NB4 (cell line): ENCODE measurements around the gene OAS1.

Experiments used
- DNase-seq: peaks from one replicate; pipeline ENCODE4 v3.0.0; 2010; ENCODE audit warnings: low read depth
- H3K4me3 ChIP-seq: one replicate; pipeline ENCODE4 v1.5.1; 2011; ENCODE audit warnings: mild to moderate bottlenecking, low read depth, low read length, moderate library complexity
- MYC ChIP-seq: IDR thresholded peaks from 2 replicates; pipeline ENCODE4 v1.6.1; 2011; ENCODE audit warnings: low read depth, low read length
- POLR2A ChIP-seq: IDR thresholded peaks from 2 replicates; pipeline ENCODE4 v1.6.1; 2011; ENCODE audit warnings: mild to moderate bottlenecking; ENCODE audit not compliant: insufficient read length; ENCODE audit errors: extremely low read depth
- TF ChIP-seq, protein P1 (sequence below): IDR thresholded peaks from 2 replicates; pipeline ENCODE4 v1.6.1; 2011; ENCODE audit warnings: low read depth, low read length
- TF ChIP-seq, protein P2 (sequence below): IDR thresholded peaks from one replicate; pipeline ENCODE4 v1.5.1; 2012; ENCODE audit warnings: low read depth, low read length

The OAS1 gene

DNA sequence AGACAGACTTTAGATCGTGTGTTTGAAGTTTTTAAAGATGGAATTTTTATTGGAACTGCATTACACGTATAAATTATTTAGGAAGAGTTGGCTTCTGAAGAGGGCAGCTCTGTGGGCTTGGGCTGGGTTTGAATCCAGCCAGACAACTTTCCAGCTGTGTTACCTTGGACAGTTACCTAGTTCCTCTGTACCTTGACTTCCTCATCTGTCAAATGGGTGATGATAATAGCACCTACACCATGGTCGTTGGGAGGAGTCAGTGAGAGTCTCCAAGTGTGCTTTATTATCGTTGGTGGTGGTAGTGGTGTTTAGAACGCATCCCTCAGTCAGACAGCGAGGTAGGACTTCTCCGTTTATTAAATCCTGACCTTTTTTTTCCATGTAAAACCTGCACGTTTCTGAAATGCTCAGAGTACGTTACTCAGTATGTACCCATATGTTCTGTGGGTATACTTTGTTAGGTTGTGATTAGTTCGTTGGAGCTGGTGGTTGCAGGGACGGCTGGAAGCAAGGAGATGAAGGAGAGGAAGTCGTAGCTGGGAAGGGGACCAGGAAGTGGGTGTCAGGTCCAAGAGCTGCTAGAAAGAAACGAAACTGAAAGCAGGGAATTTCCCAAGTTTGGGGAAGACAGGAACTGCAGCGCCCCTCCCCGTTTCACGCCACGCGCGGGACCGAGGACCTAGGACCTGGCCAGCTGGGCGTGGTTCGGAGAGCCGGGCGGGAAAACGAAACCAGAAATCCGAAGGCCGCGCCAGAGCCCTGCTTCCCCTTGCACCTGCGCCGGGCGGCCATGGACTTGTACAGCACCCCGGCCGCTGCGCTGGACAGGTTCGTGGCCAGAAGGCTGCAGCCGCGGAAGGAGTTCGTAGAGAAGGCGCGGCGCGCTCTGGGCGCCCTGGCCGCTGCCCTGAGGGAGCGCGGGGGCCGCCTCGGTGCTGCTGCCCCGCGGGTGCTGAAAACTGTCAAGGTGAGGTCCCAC, 31.3 kb downstream of the OAS1 start, which contains the start of gene OAS3:
TSS of gene OAS3 (plus strand) at position 734 of the 979 bp plus-strand sequence. CDS start at position 791, 57 bp downstream.
- DNase-seq: peak; percentile 62
- peak; percentile 30; the same call in 1 of the 2 replicates for TF ChIP-seq MYC
- TF ChIP-seq, protein P1, sequence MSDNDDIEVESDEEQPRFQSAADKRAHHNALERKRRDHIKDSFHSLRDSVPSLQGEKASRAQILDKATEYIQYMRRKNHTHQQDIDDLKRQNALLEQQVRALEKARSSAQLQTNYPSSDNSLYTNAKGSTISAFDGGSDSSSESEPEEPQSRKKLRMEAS: 0 out of 2 replicates have a peak, but pooled peaks have one; percentile 13
- no peak for TF ChIP-seq POLR2A
- H3K4me3 ChIP-seq: peak within 1 kb of the TSS; percentile 58

DNA sequence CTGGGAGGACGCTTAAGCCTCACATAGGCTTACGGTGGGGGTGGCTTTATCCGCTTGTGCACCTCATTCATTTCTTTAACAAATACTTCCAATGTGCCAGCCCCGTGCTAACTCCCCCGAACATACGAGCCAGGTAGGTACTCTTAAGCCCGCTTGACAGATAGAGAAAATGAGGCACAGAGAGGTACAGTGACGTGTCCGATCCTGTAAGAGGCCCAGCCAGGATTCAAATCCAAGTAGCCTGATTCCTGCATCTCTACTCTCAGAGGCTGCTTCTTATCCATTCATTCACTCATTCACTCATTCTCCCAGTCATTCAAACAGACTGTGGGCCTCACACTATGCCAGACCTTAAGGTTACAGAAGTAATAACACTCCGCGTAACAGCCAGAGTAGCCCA, 32.0 kb downstream of the OAS1 start:
- H3K4me3 ChIP-seq: peak overlapping the region; percentile 58
- no peak for TF ChIP-seq POLR2A
- no peak for DNase-seq

DNA sequence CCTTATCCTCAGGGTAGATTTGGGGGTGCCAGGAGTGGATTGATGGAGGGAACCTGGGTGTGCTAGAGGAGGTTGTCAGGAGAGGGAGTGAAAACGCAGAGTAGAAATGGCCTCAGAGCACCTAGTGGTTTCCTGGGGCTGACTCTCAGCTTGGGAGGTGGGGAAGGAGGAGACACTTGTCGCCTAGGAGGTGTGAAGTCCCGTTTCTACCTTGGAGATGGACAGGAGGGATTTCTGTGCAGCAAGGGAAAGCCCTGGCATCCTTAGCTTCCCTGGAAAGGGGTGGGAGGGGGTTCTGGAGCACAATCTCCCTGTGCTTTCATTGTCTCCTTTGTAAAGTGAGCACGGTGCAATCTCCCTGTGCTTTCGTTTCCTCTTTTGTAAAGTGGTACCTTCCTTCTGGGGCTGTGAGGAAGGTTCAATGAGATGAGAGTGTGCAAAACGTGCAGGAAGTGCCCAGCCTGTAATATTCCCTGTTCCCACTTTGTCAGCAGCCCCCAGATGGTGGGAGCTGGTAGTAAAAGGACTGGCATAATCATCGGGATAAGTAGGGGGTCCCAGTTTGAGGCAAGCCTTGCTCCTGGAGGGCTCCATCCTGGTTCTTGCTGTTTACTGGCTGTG, 33.1 kb downstream of the OAS1 start:
- no peak overlapping the region for H3K4me3 ChIP-seq
- TF ChIP-seq, protein P2, sequence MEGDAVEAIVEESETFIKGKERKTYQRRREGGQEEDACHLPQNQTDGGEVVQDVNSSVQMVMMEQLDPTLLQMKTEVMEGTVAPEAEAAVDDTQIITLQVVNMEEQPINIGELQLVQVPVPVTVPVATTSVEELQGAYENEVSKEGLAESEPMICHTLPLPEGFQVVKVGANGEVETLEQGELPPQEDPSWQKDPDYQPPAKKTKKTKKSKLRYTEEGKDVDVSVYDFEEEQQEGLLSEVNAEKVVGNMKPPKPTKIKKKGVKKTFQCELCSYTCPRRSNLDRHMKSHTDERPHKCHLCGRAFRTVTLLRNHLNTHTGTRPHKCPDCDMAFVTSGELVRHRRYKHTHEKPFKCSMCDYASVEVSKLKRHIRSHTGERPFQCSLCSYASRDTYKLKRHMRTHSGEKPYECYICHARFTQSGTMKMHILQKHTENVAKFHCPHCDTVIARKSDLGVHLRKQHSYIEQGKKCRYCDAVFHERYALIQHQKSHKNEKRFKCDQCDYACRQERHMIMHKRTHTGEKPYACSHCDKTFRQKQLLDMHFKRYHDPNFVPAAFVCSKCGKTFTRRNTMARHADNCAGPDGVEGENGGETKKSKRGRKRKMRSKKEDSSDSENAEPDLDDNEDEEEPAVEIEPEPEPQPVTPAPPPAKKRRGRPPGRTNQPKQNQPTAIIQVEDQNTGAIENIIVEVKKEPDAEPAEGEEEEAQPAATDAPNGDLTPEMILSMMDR: no peak
- TF ChIP-seq MYC (no peak), POLR2A (no peak)
- TF ChIP-seq, protein P1: no peak
- peak; percentile 52 for DNase-seq

DNA sequence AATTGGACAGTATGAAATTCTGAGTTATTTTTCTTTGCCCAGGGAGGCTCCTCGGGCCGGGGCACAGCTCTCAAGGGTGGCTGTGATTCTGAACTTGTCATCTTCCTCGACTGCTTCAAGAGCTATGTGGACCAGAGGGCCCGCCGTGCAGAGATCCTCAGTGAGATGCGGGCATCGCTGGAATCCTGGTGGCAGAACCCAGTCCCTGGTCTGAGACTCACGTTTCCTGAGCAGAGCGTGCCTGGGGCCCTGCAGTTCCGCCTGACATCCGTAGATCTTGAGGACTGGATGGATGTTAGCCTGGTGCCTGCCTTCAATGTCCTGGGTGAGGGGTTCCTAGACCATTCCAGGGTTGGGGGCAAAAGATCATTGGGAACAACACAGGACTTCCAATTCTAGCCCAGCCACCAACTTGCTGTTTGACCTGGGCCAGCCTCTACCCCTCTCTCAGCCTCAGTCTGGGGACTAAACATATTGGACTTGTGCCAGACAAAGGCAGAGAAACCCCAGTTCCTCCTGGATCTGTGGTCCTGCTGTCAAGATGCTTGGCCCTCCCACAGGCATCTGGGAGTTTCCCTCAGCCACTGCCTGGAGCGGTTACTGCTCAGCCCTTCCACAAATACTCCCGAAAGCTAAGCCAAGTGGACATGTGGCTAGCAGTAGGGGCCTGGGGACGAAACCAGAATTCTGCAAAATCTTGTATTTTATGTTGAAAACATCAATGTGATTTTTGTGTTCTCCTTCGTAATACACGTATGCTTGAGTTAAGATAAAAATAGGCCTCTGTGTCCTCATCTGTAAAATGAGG, 35.0 kb downstream of the OAS1 start:
- no peak overlapping the region for H3K4me3 ChIP-seq
- DNase-seq: no peak
- TF ChIP-seq POLR2A (no peak), MYC (no peak)
- TF ChIP-seq, protein P1: no peak
- TF ChIP-seq, protein P2: no peak

DNA sequence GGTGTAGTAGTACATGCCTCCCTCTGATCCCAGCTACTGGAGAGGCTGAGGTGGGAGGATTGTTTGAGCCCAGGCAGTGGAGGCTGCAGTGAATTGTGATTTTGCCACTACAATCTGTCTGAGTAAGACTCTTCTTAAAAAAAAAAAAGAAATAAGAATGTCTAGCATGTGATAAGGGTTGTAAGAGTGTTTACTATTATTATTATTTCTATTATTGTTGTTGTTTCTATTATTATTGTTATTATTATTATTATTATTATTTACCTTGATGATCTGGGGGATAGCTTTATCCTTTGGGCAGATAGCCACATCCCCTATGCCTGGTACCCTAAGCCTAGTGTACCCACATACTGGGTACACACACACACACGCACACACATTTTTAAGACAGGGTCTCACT, 35.8 kb downstream of the OAS1 start:
- H3K4me3 ChIP-seq: no peak overlapping the region
- DNase-seq: no peak
- TF ChIP-seq MYC: no peak

DNA sequence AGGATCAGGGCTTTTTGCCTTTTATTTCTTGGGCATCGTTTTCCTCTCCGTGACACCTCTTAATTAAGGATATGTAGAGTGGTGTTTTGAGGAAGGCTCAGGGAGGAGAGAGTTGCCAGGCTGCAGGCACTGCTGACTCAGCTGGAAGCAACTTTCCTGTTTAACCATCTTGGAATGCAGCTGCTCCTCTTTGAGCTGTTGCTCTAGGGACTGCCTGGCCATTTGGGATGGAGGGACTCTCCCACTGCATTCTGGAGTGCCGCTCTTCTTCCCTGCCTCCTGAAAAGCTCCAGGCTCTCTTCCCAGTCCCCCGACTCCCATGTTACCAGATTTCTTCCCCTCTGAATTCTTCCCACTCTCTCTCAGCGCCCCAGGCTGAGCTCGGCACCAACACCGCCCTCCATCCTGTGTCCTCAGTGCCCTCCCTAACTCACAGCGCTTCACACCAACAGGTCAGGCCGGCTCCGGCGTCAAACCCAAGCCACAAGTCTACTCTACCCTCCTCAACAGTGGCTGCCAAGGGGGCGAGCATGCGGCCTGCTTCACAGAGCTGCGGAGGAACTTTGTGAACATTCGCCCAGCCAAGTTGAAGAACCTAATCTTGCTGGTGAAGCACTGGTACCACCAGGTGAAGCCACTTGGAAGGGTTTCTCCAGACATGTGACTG, 37.4 kb downstream of the OAS1 start:
- no peak overlapping the region for H3K4me3 ChIP-seq
- no peak for DNase-seq
- TF ChIP-seq, protein P1: no peak
- TF ChIP-seq, protein P2: no peak
- no peak for TF ChIP-seq MYC
- TF ChIP-seq POLR2A: no peak
